ENCODE measurements around the gene TES. TPM values are rescaled to one million over a fixed set of nuclear protein-coding genes. Genes with fewer than 3 reads are reported as not detected.
"Not testable (repeated sequence)": the region's sequence is repeated elsewhere in the genome, so short reads cannot be mapped to it uniquely, and the experiment has no call there.

Gene TES
- total RNA-seq, 2 experiments from 2014 or later = 134 to 140 TPM

DNA sequence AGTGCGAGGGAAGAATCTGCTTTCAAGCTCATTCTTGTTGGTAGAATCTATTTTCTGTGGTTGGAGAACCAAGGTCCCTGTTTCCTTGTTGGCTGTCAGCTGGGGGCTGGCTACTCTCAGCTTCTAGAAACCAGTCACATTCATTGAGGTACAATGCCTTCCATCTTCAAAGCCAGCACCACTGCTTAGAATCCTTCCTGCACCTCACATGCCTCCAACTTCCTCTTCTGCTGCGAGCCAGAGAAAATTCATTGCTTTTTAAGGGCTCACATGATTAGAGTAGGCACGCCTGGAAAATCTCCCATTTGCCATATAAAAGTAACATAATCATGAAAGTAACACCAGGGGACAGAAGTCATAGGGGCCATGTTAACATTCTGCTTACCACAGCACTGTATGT is 28.7 kb downstream of the TES start:
- ChIA-PET CTCF (interaction anchor here (1.3 to 6.7 kb wide), 2 partner anchors 59 to 63 kb away, joined by 6 to 38 read pairs; no protein-coding TSS in a partner anchor), POLR2A (interaction anchor here (0.9 kb wide), 1 partner anchor 28 kb away, joined by 3 read pairs; no protein-coding TSS in a partner anchor)
- no peaks in the 10 kb centered on the region for H3K27me3 Mint-ChIP-seq
- no peak for DNase-seq
- H3K4me3 Mint-ChIP-seq = no peak overlapping the region
- H3K36me3 Mint-ChIP-seq (ENCODE audit: low read depth) = peaks cover 50% of the 10 kb centered on the region
- H3K27ac Mint-ChIP-seq = no peak overlapping the region
- peaks cover 31% of the 10 kb centered on the region for H3K4me1 Mint-ChIP-seq
- H3K9me3 Mint-ChIP-seq = peaks cover 4% of the 10 kb centered on the region

GRCh38 chr7:116239434-116239833 is 29.1 kb downstream of the TES start:
- no peak for DNase-seq
- Mint-ChIP-seq H3K9me3 (peaks cover 5% of the 10 kb centered on the region), H3K4me3 (no peak overlapping the region), H3K36me3 (ENCODE audit: low read depth) (peaks cover 54% of the 10 kb centered on the region), H3K27me3 (no peaks in the 10 kb centered on the region), H3K4me1 (peaks cover 27% of the 10 kb centered on the region), H3K27ac (no peak overlapping the region)
- POLR2A ChIA-PET = interaction anchor here (0.9 kb wide), 1 partner anchor 28 kb away, joined by 3 read pairs; no protein-coding TSS in a partner anchor
- CTCF ChIA-PET = interaction anchor here (1.3 to 6.7 kb wide), 3 partner anchors 59 to 352 kb away, joined by 4 to 38 read pairs (median 6); no protein-coding TSS in a partner anchor

DNA sequence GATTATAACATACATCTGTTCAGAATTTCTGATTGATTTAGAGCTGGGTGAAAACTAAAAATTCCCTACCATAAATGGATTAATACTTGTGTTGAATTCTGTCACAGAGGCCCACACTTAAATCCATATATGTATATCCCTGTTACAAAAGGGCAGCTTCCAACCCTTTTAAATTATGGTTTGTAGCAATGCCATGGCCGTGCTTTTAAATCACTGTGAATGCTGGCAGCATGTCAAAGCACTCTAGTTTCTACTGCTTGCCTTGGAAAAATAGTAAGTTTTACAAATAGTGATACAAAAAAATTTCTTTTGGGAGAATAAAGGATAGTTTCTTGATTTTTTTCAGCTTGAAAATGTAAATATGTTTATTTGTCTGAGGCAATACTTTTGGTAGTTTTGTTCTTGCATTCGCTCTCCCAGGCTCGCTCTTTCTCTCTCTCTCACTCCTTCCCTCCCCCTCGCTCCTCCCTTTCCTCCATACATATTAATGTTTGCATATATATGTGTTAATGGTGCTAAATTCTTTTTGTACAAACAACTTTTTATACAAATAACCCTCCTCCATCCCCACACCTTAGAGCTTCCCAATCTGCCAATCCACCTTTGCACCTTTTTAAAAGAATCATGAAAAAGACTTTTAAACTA is 29.8 kb downstream of the TES start:
- H3K36me3 Mint-ChIP-seq (ENCODE audit: low read depth) = peaks cover 56% of the 10 kb centered on the region
- CTCF ChIA-PET = interaction anchor here (1.3 to 6.7 kb wide), 3 partner anchors 60 to 351 kb away, joined by 4 to 38 read pairs (median 6); no protein-coding TSS in a partner anchor

GRCh38 chr7:116241291-116241690 is 31.0 kb downstream of the TES start:
- CTCF ChIA-PET = interaction anchor here (1.0 to 6.7 kb wide), 4 partner anchors 18 to 350 kb away, joined by 3 to 38 read pairs (median 4); no protein-coding TSS in a partner anchor
- peaks cover 14% of the 10 kb centered on the region for H3K9me3 Mint-ChIP-seq
- H3K27me3 Mint-ChIP-seq = no peaks in the 10 kb centered on the region
- no peak for DNase-seq
- H3K36me3 Mint-ChIP-seq (ENCODE audit: low read depth) = peaks cover 63% of the 10 kb centered on the region
- H3K4me3 Mint-ChIP-seq = no peak overlapping the region
- H3K27ac Mint-ChIP-seq = no peak overlapping the region
- peaks cover 24% of the 10 kb centered on the region for H3K4me1 Mint-ChIP-seq
- POLR2A ChIA-PET = no interaction called here

More for the DNA sequence above, 29.8 kb downstream of the TES start:
- DNase-seq = no peak
- H3K27me3 Mint-ChIP-seq = no peaks in the 10 kb centered on the region
- H3K4me3 Mint-ChIP-seq = no peak overlapping the region
- POLR2A ChIA-PET = no interaction called here
- peaks cover 23% of the 10 kb centered on the region for H3K4me1 Mint-ChIP-seq
- peaks cover 10% of the 10 kb centered on the region for H3K9me3 Mint-ChIP-seq
- no peak overlapping the region for H3K27ac Mint-ChIP-seq

DNA sequence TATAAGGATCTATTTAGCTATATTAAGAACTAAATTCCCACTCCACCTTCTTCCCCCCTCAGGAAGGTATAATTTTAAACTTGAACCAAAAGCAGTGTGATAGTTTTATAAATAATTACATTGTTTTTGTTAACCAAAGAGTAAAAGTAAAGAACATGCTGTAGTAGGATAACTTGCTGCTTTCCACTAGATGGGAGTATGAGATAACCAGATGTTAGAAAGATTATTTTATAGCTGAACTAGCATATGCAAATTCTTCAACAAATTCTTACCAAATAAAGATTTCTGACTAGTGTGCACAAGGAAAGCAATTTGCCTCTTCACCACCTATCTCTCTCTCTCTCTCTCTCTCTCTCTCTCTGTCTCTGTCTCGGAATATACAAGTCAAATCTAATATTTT is 31.8 kb downstream of the TES start:
- no peak overlapping the region for H3K27ac Mint-ChIP-seq
- no peak overlapping the region for H3K4me3 Mint-ChIP-seq
- H3K4me1 Mint-ChIP-seq = peaks cover 26% of the 10 kb centered on the region
- ChIA-PET CTCF (interaction anchor here (1.5 to 6.7 kb wide), 2 partner anchors 17 to 62 kb away, joined by 4 to 38 read pairs; no protein-coding TSS in a partner anchor), POLR2A (no interaction called here)
- peaks cover 14% of the 10 kb centered on the region for H3K9me3 Mint-ChIP-seq
- no peaks in the 10 kb centered on the region for H3K27me3 Mint-ChIP-seq
- no peak for DNase-seq
- H3K36me3 Mint-ChIP-seq (ENCODE audit: low read depth) = peaks cover 63% of the 10 kb centered on the region

DNA sequence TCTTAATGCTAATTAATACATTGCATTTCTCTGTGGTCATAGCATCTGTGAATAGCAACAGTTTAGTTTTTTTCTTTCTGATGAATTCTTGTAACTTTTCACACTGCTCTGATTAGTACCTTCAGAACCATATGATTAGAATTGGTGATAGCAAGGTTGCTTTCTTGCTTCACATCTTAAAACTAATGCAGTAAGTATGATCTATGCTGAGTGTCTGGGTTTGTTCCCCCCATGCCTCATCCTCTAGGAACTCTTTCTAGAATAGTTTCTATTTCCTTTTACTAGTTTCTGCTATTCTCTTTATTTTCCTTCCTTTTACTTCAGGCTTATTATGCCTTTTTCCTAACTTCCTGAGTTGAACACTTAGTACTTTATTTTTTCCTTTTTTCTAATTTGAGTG is 32.4 kb downstream of the TES start:
- peaks cover 59% of the 10 kb centered on the region for H3K36me3 Mint-ChIP-seq (ENCODE audit: low read depth)
- peaks cover 14% of the 10 kb centered on the region for H3K9me3 Mint-ChIP-seq
- peaks cover 21% of the 10 kb centered on the region for H3K4me1 Mint-ChIP-seq
- no peak for DNase-seq
- POLR2A ChIA-PET = no interaction called here
- H3K4me3 Mint-ChIP-seq = no peak overlapping the region
- CTCF ChIA-PET = interaction anchor here (6.7 kb wide), 1 partner anchor 63 kb away, joined by 38 read pairs; no protein-coding TSS in a partner anchor
- H3K27ac Mint-ChIP-seq = no peak overlapping the region
- H3K27me3 Mint-ChIP-seq = no peaks in the 10 kb centered on the region

GRCh38 chr7:116244803-116245202 is 34.5 kb downstream of the TES start:
- H3K27ac Mint-ChIP-seq, H3K27me3 Mint-ChIP-seq, H3K4me3 Mint-ChIP-seq, CTCF ChIA-PET, DNase-seq, POLR2A ChIA-PET: not testable (repeated sequence)
- Mint-ChIP-seq H3K36me3 (ENCODE audit: low read depth) (peaks cover 65% of the 10 kb centered on the region), H3K9me3 (peaks cover 14% of the 10 kb centered on the region), H3K4me1 (peaks cover 16% of the 10 kb centered on the region)

GRCh38 chr7:116246357-116246756 is 36.0 kb downstream of the TES start:
- Mint-ChIP-seq H3K4me1 (peaks cover 14% of the 10 kb centered on the region), H3K27me3 (no peaks in the 10 kb centered on the region), H3K4me3 (no peak overlapping the region), H3K36me3 (ENCODE audit: low read depth) (peaks cover 69% of the 10 kb centered on the region), H3K9me3 (peaks cover 14% of the 10 kb centered on the region), H3K27ac (no peak overlapping the region)
- CTCF ChIA-PET = no interaction called here
- DNase-seq = no peak
- POLR2A ChIA-PET = no interaction called here

GRCh38 chr7:116249969-116250553 is 39.7 kb downstream of the TES start:
- peaks cover 5% of the 10 kb centered on the region for H3K9me3 Mint-ChIP-seq
- H3K4me1 Mint-ChIP-seq = peaks cover 20% of the 10 kb centered on the region
- H3K36me3 Mint-ChIP-seq (ENCODE audit: low read depth) = peaks cover 69% of the 10 kb centered on the region
- H3K4me3 Mint-ChIP-seq = no peak overlapping the region
- POLR2A ChIA-PET = interaction anchor here (0.8 kb wide), 1 partner anchor 18 kb away, joined by 3 read pairs; no protein-coding TSS in a partner anchor
- H3K27ac Mint-ChIP-seq = no peak overlapping the region
- CTCF ChIA-PET = interaction anchor here (0.9 to 3.5 kb wide), 5 partner anchors 9 to 116 kb away, joined by 3 to 10 read pairs (median 3); partner anchors contain the start of gene TES
- H3K27me3 Mint-ChIP-seq = no peaks in the 10 kb centered on the region
- DNase-seq = no peak

DNA sequence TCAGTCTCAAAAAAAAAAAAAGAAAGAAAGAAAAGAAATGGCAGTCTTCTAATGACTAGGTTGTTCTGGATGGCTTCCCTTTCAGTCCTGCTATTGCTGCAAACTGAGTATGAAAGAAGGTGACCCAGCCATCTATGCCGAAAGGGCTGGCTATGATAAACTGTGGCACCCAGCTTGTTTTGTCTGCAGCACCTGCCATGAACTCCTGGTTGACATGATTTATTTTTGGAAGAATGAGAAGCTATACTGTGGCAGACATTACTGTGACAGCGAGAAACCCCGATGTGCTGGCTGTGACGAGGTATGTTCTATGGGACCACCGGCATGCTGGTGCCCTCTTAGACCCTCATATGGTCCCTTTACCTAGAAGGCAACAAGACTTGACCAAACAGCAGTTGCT is 41.3 kb downstream of the TES start:
- DNase-seq = no peak
- ChIA-PET POLR2A (interaction anchor here (0.6 to 2.4 kb wide), 2 partner anchors 18 to 41 kb away, joined by 3 to 8 read pairs; partner anchors contain the start of gene TES), CTCF (interaction anchor here (0.7 to 3.5 kb wide), 4 partner anchors 8 to 71 kb away, joined by 3 to 10 read pairs (median 5); partner anchors contain the start of gene TES)
- Mint-ChIP-seq H3K27ac (no peak overlapping the region), H3K4me1 (peaks cover 10% of the 10 kb centered on the region), H3K36me3 (ENCODE audit: low read depth) (peaks cover 57% of the 10 kb centered on the region), H3K4me3 (no peak overlapping the region), H3K9me3 (no peaks in the 10 kb centered on the region), H3K27me3 (no peaks in the 10 kb centered on the region)

DNA sequence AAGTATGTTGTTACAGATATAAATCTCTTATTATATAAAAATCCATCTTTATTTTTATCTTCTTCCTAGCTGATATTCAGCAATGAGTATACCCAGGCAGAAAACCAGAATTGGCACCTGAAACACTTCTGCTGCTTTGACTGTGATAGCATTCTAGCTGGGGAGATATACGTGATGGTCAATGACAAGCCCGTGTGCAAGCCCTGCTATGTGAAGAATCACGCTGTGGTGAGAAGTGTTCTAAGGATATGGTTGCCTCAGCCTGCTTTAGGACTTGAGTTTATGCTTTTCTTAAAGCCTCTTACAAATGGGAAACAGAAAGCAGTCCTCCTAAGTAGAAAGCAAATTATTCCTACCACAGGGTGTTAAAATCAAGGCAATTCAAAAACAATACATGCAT is 41.9 kb downstream of the TES start:
- H3K9me3 Mint-ChIP-seq = no peaks in the 10 kb centered on the region
- H3K27ac Mint-ChIP-seq = no peak overlapping the region
- ChIA-PET POLR2A (interaction anchor here (2.4 kb wide), 1 partner anchor 41 kb away, joined by 8 read pairs; the partner anchor contains the start of gene TES), CTCF (interaction anchor here (0.7 to 1.9 kb wide), 3 partner anchors 18 to 72 kb away, joined by 3 to 7 read pairs (median 3); partner anchors contain the start of gene TES)
- DNase-seq = no peak
- peaks cover 56% of the 10 kb centered on the region for H3K36me3 Mint-ChIP-seq (ENCODE audit: low read depth)
- H3K4me3 Mint-ChIP-seq = no peak overlapping the region
- H3K27me3 Mint-ChIP-seq = no peaks in the 10 kb centered on the region
- peaks cover 8% of the 10 kb centered on the region for H3K4me1 Mint-ChIP-seq

DNA sequence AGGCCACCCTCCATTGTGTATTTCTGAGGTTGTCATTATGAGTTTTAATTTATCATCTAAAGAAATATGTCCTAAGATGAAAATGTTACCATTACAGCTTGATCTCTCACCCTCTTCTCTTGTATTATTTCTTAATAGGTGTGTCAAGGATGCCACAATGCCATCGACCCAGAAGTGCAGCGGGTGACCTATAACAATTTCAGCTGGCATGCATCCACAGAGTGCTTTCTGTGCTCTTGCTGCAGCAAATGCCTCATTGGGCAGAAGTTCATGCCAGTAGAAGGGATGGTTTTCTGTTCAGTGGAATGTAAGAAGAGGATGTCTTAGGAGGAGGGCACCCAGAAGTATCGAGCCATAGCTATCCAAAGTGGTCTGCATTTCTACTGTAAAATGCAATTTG is 46.8 kb downstream of the TES start:
- Mint-ChIP-seq H3K4me1 (peaks cover 14% of the 10 kb centered on the region), H3K27me3 (no peaks in the 10 kb centered on the region), H3K36me3 (ENCODE audit: low read depth) (peaks cover 50% of the 10 kb centered on the region), H3K27ac (no peak overlapping the region), H3K4me3 (no peak overlapping the region), H3K9me3 (no peaks in the 10 kb centered on the region)
- no peak for DNase-seq
- CTCF ChIA-PET = interaction anchor here (1.2 to 3.7 kb wide), 6 partner anchors 22 to 337 kb away, joined by 3 to 21 read pairs (median 12); no protein-coding TSS in a partner anchor
- POLR2A ChIA-PET = interaction anchor here (0.7 to 2.5 kb wide), 2 partner anchors 46 to 77 kb away, joined by 3 to 9 read pairs; partner anchors contain the start of gene TES

DNA sequence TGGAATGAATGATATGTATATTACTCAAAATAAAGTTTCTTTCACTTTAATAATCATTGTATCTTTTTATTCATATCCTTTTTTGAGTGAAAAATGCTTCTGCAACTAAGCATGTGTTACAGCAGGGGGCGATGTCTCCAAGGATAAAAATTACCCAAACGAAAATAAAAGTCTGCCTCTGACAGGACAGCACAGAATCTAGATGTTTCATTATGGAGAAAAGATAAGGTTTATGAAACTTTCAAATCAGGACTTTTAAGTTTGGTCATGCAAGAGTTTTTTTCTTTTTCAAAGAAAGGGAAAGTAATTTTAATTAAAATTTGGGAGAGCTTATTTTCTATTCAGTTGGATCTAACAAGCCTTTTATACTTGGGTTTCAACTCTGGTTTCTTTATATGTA is 48.4 kb downstream of the TES start:
- Mint-ChIP-seq H3K9me3 (no peaks in the 10 kb centered on the region), H3K36me3 (ENCODE audit: low read depth) (peaks cover 39% of the 10 kb centered on the region), H3K27ac (no peak overlapping the region), H3K4me1 (peaks cover 11% of the 10 kb centered on the region), H3K4me3 (no peak overlapping the region), H3K27me3 (peaks cover 4% of the 10 kb centered on the region)
- no peak for DNase-seq
- CTCF ChIA-PET = interaction anchor here (0.7 to 3.7 kb wide), 16 partner anchors 9 to 332 kb away, joined by 3 to 21 read pairs (median 4); no protein-coding TSS in a partner anchor
- POLR2A ChIA-PET = interaction anchor here (2.5 kb wide), 1 partner anchor 48 kb away, joined by 9 read pairs; the partner anchor contains the start of gene TES

All from activated CD4-positive, alpha-beta memory T cell treated with anti-CD3 and anti-CD28 coated beads, Interleukin-2, amount 10 ng/mL, durations not matched to agents 7 days and 5 days (primary cell).